ENCODE data around the gene PLA2G5.
"Not testable (repeated sequence)": the region's sequence is repeated elsewhere in the genome, so short reads cannot be mapped to it uniquely, and the experiment has no call there.

PLA2G5 gene

GRCh38 chr1:20069874-20070273, at the start of gene PLA2G5:
Gene PLA2G5 (plus strand): TSS chr1:20070194. CDS start chr1:20084831, 14,637 bp downstream.
- no peak for DNase-seq (ENCODE audit: low read depth)
- TF ChIP-seq MYC (IDR thresholded peaks at IDR 0.05; ENCODE audit: low read depth, low read length) = no peak
- H3K4me3 ChIP-seq (ENCODE audit: low read depth, low read length) = no peak within 1 kb of the TSS

- no peak for TF ChIP-seq POLR2A (IDR thresholded peaks at IDR 0.05; ENCODE audit: extremely low read depth, insufficient read length)
- no peak for TF ChIP-seq MAX (IDR thresholded peaks at IDR 0.05; ENCODE audit: low read depth, low read length)
- no peak for TF ChIP-seq MYC (IDR thresholded peaks at IDR 0.05; ENCODE audit: low read depth, low read length)
- no peak for TF ChIP-seq CTCF (IDR thresholded peaks at IDR 0.05; ENCODE audit: low read depth, low read length)
- no peak overlapping the region for H3K4me3 ChIP-seq (ENCODE audit: low read depth, low read length)
These were observed 41.9 kb upstream of the PLA2G5 start for GRCh38 chr1:20028125-20028524.

GRCh38 chr1:20028726-20029125, 41.3 kb upstream of the PLA2G5 start:
- DNase-seq (ENCODE audit: low read depth) = no peak
- no peak for TF ChIP-seq CTCF (IDR thresholded peaks at IDR 0.05; ENCODE audit: low read depth, low read length)

More at GRCh38 chr1:20028125-20028524, 41.9 kb upstream of the PLA2G5 start:
- DNase-seq (ENCODE audit: low read depth) = no peak

GRCh38 chr1:20029178-20029912, 40.6 kb upstream of the PLA2G5 start:
- TF ChIP-seq MYC (IDR thresholded peaks at IDR 0.05; ENCODE audit: low read depth, low read length) = no peak
- TF ChIP-seq CTCF (IDR thresholded peaks at IDR 0.05; ENCODE audit: low read depth, low read length) = no peak
- no peak for TF ChIP-seq MAX (IDR thresholded peaks at IDR 0.05; ENCODE audit: low read depth, low read length)
- TF ChIP-seq POLR2A (IDR thresholded peaks at IDR 0.05; ENCODE audit: extremely low read depth, insufficient read length) = no peak
- DNase-seq (ENCODE audit: low read depth) = no peak
- no peak overlapping the region for H3K4me3 ChIP-seq (ENCODE audit: low read depth, low read length)

More at GRCh38 chr1:20028726-20029125, 41.3 kb upstream of the PLA2G5 start:
- no peak overlapping the region for H3K4me3 ChIP-seq (ENCODE audit: low read depth, low read length)

- H3K4me3 ChIP-seq (ENCODE audit: low read depth, low read length); DNase-seq (ENCODE audit: low read depth): not testable (repeated sequence)
These were observed 39.4 kb upstream of the PLA2G5 start for GRCh38 chr1:20030436-20031151.

GRCh38 chr1:20031161-20031560, 38.8 kb upstream of the PLA2G5 start:
- TF ChIP-seq MAX (IDR thresholded peaks at IDR 0.05; ENCODE audit: low read depth, low read length) (no peak), MYC (IDR thresholded peaks at IDR 0.05; ENCODE audit: low read depth, low read length) (no peak), POLR2A (IDR thresholded peaks at IDR 0.05; ENCODE audit: extremely low read depth, insufficient read length) (no peak), CTCF (IDR thresholded peaks at IDR 0.05; ENCODE audit: low read depth, low read length) (no peak)
- no peak overlapping the region for H3K4me3 ChIP-seq (ENCODE audit: low read depth, low read length)
- DNase-seq (ENCODE audit: low read depth) = no peak

GRCh38 chr1:20031836-20032235, 38.2 kb upstream of the PLA2G5 start:
- DNase-seq (ENCODE audit: low read depth) = no peak
- no peak for TF ChIP-seq MYC (IDR thresholded peaks at IDR 0.05; ENCODE audit: low read depth, low read length)
- no peak for TF ChIP-seq CTCF (IDR thresholded peaks at IDR 0.05; ENCODE audit: low read depth, low read length)
- TF ChIP-seq POLR2A (IDR thresholded peaks at IDR 0.05; ENCODE audit: extremely low read depth, insufficient read length) = no peak
- TF ChIP-seq MAX (IDR thresholded peaks at IDR 0.05; ENCODE audit: low read depth, low read length) = no peak
- no peak overlapping the region for H3K4me3 ChIP-seq (ENCODE audit: low read depth, low read length)

Measured in NB4 (cell line).